ENCODE data around the gene ARNT2.

ARNT2 gene

DNA sequence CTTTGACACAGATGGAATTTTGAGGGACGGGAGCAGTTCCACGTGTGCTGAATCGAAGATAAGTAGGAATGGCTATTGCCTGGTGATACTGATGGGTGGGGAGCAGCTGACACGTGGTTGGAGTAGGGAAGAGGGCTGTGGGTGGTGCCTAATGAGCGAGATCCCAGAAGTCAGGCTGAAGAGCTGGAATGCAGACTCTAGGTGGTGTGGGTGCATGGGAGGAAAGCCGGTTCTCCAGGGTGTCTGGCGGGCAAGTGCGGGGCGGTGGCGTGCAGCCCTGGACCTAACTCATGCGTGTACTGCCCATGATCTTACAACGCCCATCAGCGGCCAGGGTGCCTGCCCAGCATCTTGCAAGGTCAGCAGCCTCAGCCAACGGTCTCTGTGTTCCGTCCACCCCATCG lies 63.1 kb downstream of the ARNT2 start:
- no peak for DNase-seq

DNA sequence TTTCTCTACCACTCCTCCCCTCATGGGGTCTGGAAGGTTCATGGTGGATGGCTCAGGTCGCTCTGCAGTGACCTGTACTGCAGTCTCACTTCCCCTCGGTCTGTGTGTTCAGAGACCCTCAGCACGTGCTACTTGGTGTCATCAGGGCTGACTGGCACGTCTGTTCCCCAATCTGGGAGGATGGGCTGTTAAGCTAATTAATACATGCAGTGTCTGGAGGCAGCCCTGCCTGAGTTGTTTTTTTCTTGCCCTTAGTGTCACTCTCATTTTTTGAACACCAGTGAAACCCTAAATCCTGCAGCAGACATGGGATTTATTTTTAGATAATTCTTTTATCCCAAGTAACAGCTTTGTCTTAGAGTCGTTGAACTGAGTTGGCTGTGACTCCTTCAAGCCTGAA lies 64.6 kb downstream of the ARNT2 start:
- DNase-seq = no peak

DNA sequence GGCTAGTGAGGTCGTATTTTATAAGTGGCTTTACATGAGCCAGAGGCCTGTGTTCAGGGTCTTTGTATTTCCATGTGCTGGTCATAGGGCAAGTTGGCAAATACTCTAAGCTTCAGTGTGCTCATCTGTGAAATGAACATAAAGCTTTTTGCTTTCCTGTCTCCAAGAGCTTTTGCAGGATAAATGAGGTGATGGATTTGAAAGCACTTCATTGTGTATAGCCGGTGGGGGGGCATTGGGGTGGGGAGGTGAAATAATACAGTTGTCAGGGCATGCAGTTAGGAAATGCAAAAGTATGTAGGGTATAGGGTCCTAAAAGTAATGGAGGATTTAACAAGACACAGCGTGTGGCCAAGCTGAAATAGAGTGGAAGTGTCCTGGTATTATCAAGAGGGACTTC lies 67.7 kb downstream of the ARNT2 start:
- DNase-seq = no peak

DNA sequence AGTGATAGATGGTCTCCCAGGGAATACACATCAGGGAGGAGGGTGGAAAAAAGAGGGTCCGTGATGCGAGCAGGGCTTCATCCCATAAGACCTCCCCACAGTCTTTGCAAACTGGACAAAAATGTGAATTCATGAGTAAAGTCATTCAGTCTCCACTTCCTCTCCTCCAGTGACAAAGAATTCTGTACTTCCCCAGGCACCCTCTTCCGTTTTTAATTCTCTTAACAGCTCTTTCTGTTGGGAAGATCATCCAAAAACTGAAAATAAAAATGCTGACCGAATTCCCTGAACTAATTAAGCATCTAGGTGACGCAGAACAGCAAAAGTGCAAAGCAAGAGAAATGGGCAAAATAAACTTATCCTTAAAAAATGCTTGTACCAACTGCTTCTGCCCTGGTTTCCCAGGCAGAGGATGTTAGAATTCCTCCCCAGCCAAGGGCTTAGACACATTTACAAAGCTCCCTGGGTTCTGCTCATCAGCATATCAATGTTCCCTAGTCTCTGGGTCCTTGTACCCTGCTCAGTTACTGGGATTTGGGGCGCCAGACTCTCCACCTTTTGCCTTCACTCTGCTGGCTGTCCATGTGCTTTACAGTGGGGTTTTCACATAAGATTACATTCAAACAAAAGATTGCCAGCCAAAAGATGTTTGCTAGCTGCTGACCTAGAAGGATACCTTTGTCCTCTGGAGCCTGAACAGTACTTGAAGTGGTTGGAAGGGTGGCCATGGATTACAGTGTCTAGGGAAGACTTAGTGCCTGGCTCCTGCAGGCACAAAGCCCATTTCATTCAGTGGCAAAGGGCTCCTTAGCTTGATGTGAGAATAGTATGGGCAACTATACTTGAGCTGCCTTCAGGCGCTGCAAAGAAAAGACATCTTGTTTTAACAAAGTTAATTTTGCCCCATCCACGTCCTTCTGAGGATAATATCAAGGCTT lies 69.4 kb downstream of the ARNT2 start:
- no peak for DNase-seq

DNA sequence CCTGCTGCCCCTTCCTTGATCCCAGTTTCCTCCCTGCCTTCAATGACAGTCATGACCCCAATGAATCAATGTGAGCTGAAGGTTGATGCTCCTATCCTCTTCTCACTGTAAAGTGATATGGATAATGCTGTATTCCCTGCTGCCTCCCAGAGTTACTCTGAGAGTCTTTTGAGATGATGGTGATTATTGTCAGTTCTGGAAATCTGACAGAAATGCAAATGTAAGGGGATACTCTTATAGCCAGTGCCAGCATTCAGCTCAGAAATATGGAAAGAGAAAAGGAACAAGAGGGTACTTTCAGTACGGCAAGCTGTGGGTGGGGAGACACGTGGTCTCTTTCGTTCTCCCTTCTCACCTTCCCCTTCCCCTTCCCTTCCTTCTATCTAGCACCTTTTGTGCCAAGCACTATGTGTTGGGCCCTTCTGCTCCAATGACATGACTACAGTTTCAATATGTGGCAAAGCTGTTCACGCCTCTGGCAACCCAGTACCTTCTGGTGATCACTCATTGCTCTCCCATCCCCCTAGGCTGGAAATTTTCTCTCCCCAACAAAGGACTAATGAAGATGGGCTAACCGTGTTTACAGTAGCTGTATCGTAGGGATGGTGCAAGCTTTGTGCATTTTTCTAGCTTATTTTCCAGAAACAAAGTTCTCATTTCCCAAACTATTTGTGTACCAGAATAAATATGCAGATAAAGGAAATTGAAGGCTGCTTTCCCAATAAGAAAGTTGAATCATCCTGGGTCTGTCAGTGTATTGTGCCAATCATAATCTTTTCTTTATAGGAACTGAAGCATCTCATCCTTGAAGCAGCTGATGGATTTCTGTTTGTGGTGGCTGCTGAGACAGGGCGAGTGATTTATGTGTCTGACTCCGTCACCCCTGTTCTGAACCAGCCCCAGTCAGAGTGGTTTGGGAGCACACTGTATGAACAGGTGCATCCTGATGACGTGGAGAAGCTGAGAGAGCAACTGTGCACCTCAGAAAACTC lies 70.3 kb downstream of the ARNT2 start:
- no peak for DNase-seq

DNA sequence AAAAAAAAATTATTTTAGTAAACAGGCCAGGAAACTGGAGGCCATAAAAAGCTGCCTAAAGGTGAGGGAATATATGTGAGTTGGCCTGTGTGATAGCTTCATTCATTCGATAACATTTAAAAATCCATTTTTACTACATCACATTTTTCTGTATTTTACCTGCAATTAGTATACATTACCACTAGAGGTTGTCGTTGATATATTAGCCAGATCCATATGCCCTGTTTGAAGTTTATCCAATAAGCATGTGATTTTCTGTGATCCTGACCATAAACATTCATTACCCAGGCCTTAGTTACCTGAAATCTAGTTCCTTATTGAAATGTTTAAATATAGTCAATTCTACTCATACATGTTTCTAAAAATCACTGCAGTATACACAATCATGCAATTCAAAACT lies 71.4 kb downstream of the ARNT2 start:
- DNase-seq = peak in 1 of 2 experiments; percentile 16

DNA sequence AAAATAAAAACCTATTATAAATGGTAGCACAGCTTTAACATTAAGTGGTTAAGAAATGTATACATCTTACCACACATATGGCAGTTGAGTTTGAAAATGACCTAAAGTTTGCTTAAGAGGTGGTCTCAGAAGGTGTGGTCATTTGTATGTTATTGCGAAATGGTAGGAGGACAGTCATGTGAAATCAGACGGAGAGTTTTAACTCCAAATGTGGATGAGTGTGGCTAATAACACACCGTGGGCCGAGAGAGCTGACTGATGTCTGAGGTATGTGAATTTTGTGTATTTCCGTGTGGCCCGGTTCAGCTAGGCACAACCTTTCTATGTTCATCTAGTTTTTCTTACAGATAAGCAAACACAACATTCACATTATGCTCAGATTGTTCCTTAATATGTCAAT lies 71.9 kb downstream of the ARNT2 start:
- DNase-seq = no peak

DNA sequence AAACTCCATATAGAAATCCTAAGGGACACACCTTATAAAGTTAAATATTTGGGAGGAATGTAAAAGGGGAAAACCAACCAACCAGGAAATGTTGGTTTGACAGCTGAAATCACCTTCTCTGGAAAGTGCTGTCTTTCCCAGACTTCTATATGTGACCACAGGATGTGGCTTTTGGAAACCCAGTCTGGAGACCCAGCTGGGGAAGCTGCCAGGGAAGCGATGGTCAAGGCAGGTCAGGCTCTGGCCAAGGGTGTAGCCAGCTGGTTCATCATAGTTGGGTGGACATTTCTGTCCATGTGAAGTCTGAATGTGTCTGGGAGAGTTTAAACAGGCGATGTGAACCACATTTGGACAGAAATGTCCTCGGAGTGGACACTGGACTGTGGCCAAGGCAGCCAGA lies 73.9 kb downstream of the ARNT2 start:
- DNase-seq = no peak

DNA sequence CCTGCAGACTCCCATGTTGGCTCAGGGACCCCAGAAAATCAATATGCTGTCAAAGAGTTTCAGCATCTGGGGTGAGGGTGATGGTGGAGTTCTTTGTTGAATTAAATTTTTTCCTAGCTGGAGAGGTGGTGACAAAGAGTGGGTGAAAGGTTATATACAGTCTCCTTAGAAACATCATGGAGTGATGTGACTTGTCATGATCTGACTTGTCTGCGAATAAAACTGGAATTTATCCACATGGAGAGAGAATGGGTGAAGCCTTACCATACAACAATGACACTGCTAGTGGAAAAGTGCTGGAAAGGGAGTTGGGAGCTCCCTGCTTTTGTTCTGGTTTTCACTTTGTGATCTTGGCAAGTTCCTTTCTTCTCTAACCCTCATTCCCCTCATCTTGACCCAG lies 75.0 kb downstream of the ARNT2 start:
- no peak for DNase-seq

DNA sequence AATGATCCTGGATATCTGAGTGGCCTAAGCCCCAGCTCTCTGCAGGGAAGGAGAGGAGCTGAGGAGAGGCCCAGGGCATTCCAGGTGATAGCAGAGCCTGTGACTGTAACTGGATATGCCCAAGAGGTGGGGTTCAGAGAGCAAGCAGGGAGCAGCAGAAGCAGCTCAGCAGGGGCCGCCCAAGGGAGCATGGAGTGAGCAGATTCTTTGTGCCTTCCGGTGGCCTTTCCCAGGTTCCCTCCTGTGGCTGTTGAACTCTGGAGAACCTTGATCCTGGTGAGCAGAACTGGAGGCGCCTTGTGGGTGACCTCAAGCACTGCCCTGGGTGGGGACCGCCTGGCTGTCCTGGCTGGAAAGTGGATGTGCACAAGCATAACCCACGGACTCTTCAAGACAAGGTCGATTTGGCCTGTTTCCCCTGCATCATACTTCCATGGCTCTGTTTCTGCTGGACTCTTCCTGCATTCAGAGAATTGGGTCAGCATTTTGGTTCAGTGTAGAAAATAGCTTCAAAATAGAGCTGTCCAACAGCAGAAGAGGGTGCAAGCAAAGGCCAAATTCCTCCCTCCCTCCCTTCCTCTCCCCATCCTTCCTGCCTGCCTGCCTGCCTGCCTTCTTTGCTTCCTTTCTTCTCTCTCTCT lies 76.1 kb downstream of the ARNT2 start:
- DNase-seq = no peak

DNA sequence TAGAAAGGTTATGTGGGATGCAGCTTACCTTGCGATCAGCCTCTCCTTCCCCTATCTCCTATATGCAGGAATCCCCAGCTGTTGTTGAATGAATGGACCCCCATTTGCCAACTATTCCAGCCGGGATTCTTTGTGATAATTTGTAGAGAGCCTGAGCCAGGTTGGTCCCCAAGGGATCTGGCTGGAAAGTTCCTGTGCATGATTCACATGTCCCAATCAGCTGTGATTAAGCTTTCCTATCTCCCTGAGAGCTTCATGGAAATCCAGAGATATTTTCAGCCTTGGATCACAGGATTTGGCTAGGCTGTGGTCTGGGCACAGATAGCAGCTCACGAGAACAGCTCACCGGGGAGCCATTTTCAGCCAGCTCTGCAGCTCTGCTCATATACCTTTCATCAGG lies 76.7 kb downstream of the ARNT2 start:
- no peak for DNase-seq

DNA sequence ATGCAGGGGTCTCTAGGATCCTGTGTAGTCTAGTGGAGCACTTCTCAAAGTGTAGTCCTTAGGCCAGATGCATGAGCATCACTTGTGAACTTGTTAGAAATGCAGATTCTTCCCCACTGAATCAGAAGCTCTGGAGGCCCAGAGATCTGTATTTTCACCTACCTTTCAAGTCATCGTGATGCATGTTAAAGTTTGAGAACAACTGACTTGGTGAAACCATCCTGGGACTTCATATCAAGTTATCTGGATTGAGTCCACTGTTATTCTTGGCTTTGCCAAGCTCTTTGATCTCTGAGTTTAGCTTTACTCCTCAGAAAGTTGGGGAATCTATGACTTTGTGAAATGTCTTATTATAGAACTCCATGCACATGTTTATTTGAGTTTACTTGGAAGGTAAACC lies 78.5 kb downstream of the ARNT2 start:
- no peak for DNase-seq

DNA sequence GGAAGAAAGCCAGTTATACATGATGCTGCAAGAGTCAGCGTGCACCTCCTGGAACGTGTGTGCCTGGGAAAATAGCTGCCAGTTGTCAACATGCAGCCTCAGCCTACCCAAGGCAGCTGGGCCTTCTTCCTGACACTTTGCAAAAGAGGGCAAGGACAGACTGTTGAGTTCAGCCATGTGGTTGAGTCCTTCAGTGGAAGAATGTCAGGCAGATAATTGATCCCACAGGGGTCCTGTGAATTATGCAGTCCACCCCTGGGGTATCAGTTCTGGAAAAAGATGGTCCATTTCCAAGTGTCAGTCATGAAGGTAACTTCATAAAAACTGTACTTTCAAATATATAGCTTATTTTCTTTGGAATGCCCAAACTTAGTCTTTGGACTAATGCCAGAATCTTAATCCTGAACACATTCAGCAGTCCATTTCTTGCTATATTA lies 79.6 kb downstream of the ARNT2 start:
- no peak for DNase-seq

DNA sequence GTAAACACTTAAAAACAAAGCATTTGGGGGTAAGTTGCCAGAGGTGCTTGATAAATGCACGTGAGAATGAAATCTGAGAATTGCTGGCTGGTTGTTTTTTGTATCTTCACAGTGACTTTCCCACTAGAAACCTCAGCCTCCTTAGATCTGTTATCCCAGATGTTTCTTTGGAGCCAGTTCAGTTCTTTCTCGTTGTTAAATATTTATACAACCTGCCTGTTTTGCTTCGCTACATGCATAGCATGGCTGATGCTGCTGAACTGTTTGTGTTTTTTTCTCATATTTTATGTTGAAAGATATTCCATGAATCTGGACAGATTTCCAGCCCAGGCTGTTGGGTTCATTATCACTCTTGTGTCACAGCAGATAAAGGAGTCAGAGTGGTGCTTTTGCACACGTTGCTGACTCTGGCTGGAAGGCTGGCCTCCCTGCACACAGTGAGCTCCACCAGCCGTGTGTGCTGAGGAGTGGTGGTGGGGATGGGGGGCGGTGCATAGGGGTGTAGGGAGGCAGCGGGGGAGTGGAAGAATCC lies 80.2 kb downstream of the ARNT2 start:
- no peak for DNase-seq

DNA sequence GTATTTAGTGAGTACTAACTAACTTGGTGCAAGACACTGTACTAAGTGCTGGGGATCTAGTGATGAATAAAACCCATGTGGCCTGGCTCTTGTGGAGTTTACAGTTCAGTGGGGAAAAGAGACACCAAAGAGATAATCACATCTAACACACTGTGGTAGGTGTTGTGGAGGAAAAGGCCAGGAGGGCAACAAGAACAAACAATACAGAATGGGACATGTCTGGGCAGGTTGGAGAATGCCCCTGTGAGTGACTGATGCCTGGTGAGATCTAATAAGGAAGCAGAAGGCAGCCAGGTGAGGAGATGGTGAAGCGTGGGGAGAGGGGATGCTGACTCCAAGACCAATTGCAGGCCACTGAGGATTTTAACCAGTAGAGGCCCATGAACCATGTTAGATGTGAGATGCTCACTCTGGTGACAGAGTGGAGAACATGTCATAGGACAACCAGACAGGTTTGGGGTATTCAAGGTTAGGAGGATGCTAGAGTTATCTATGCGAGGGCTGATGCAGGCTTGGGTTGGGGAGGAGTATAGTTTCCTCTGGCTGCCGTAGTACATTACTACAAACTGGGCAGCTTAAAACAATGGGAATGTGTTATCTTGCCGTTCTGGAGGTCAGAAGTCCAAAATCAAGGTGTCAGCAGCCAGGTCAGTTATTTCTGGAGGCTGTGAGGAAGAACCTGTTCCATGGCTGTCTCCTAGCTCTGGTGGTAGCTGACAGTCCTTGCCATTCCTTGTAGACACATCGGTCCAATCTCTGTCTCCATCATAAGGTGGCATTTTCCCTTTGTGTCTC lies 81.4 kb downstream of the ARNT2 start:
- DNase-seq = no peak

DNA sequence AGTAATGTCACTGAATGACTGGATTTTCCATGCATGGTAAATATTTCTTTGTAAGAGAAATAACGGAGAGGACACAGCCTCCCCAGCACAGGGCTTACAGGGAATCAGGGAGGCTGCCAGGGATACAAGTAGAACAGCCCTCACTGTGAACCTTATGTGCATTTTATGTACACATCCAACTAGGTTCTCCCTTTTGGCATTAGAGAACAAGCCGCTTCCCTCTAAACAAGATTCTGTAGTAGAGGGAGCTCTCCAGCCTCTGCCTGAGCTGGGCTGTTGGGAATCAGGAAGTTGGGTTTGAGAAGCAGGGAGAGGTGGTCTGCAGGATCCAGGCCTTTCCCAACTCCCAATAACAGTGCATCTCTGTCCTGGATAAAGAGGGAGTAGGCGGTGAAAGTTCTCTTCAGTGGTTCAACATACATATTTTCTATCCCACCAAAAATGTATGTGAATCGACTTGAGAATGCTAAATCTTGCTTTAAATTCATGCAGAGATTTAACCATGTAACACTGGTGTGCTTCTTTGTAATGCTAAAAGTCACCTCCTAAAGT lies 83.7 kb downstream of the ARNT2 start:
- DNase-seq = no peak

DNA sequence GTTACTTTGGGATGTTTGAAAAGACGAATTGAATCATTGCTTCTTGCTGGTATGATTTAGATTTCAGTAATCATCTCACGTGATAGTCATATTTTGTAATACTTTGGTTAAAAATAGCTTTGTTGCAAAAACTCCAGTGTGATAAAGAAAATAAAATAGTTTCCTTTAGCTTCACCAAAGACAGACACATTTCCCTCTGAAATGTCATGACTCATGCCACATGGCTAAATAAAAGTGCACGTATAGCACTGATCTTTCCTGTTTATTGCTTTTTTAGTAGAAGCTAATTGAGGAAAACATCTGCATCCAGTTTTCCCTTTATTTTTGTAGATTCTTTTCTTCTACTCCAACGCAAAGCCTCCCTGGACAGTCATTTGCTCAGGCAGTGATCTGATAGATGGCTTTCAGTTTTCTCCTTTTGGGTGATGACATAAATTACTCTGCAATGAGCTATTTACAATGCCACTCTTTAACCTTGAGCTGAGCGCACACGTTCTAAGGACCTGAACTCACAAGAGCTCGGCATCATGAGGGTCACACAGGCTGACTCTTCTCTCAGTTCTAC lies 84.9 kb downstream of the ARNT2 start:
- no peak for DNase-seq

DNA sequence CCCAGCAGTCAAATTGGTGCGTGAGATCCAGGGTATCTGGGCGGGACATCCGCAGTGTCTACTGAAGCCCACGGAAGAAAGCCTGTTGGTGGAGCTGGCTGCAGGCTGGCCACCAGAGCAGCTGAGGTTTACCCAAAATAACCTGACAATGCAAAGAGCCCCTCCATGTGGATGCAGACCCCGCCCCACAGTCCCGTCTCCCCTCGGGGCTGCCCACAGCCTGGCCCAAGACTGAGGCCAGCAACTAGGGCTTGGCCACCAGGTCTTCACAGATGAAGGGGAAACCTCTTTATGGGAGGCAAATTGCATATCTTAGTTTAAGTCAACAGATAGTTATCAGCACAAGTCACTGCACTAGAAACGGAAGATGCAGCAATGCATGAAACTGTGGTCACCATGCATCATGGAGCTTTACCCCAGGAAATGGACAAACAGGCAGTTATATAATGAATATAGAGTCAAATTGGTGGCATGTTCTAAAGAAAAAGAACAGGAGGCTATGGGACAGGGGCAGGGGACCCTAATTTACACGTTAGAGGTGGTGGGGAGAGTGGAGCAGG lies 86.3 kb downstream of the ARNT2 start:
- DNase-seq = no peak

DNA sequence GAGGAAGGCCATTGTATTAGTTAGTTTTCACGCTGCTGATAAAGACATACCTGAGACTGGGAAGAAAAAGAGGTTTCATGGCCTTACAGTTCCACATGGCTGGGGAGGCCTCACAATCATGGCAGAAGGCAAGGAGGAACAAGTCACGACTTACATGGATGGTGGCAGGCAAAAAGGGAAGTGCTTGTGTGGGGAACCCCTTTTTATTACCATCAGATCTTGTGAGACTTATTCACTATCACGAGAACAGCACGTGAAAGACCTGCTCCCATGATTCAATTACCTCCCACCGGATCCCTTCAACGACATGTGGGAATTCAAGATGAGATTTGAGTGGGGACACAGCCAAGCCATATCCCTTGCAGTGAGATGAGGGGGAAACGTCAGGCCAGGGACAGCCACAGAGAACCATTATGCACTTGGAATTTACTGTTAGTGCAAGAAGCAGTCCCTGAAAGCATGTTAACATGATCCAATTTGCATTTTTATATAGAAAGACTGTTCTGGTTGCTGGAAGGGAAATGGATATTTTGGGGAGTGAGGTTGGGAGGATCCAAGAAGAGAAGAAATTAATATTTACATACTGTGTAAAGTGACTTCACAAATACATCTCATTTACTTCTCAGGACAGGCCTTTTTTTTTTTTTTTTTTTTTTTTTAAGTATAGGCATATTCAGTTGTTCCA lies 87.1 kb downstream of the ARNT2 start:
- DNase-seq = no peak

DNA sequence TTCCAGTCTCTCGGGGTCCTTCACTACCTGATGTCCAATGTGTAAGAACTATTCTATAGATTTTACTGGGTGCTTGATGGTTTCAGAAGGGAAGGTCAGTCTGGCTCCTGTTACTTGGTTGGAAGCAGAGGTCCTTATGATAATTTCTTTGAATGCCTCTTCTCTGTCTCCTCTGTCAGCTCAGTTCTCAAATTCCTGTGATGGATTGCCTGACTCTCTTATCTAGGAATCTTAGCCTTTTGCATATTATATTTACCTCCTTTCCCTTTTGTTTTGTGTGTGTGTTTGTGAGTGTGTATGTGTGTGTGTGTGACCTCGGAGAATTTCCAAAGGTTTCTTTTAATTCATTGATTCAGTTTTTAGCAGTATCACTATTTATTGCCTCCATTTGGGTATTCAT lies 88.2 kb downstream of the ARNT2 start:
- no peak for DNase-seq
